K562 (cell line): ENCODE measurements around the gene SEPHS1. TPM values are rescaled to one million over a fixed set of nuclear protein-coding genes. Genes with fewer than 3 reads are reported as not detected.
A peak's percentile ranks its signal among the peaks of the same experiment; 100 is the strongest.

Experiments
- ASH1L ChIP-seq: fragments of 450-650 bp; IDR thresholded peaks from 2 replicates; pipeline ENCODE4 v1.6.1; 2018; ENCODE audit warnings: borderline replicate concordance, mild to moderate bottlenecking, low read depth; ENCODE audit not compliant: partially characterized antibody
- CCNT2 ChIP-seq: IDR thresholded peaks from 2 replicates; pipeline ENCODE4 v1.6.1; 2011; ENCODE audit warnings: borderline replicate concordance, low read depth, mild to moderate bottlenecking, moderate library complexity, mixed read lengths, low read length; ENCODE audit not compliant: insufficient read length; ENCODE audit errors: extremely low read depth
- CHAMP1 ChIP-seq: fragments of 450-650 bp; IDR thresholded peaks from 2 replicates; pipeline ENCODE4 v1.6.1; 2016; ENCODE audit warnings: mild to moderate bottlenecking
- KHSRP ChIP-seq: fragments of 450-650 bp; IDR thresholded peaks from 2 replicates; pipeline ENCODE4 v1.6.1; 2017
- NCOA6 ChIP-seq: fragments of 450-650 bp; IDR thresholded peaks from 2 replicates; pipeline ENCODE4 v1.6.1; 2017; ENCODE audit warnings: mild to moderate bottlenecking
- NR2C1 ChIP-seq, 2 experiments: fragments of 450-650 bp; IDR thresholded peaks; 2 replicates each; pipeline ENCODE4 v1.6.1; 2017; ENCODE audit warnings: mild to moderate bottlenecking in 2 of 2, antibody characterized with exemption in 1 of 2, inconsistent platforms in 1 of 2, missing compliant biosample characterization in 1 of 2, missing genetic modification characterization in 1 of 2
- PRPF4 ChIP-seq: fragments of 200-400 bp; formaldehyde crosslinking; IDR thresholded peaks from one replicate; pipeline ENCODE4 v1.6.1; 2017; ENCODE audit warnings: low read length, low read depth, mild to moderate bottlenecking; ENCODE audit not compliant: insufficient read depth, poor library complexity, severe bottlenecking
- RB1 ChIP-seq: fragments of 450-650 bp; IDR thresholded peaks from 2 replicates; pipeline ENCODE4 v1.6.1; 2017; ENCODE audit warnings: low read depth, mild to moderate bottlenecking
- RHOXF2B ChIP-seq: fragments of 250-450 bp; sonication (Bioruptor Pico); conservative IDR thresholded peaks from 2 replicates; pipeline ENCODE4 v1.5.1; 2021
- U2AF1 ChIP-seq: fragments of 200-400 bp; formaldehyde crosslinking; optimal IDR thresholded peaks from 2 replicates; pipeline ENCODE3; 2017; ENCODE audit warnings: mild to moderate bottlenecking, low read depth, low read length, moderate library complexity
- USF1 ChIP-seq: sonication (generic); formaldehyde crosslinking; IDR thresholded peaks from 2 replicates; pipeline ENCODE4 v1.9.0; 2022; ENCODE audit warnings: mild to moderate bottlenecking, missing genetic modification reagents
- ZNF347 ChIP-seq: fragments of 450-650 bp; formaldehyde crosslinking; IDR thresholded peaks from 2 replicates; pipeline ENCODE4 v1.4.0; 2020; ENCODE audit warnings: low read depth, mild to moderate bottlenecking, moderate library complexity
- ZNF592 ChIP-seq: fragments of 450-650 bp; IDR thresholded peaks from 2 replicates; pipeline ENCODE4 v1.6.1; 2017; ENCODE audit warnings: antibody characterized with exemption, mild to moderate bottlenecking
- polyA plus RNA-seq, 8 experiments: library from polyadenylated mRNA; depleted of rRNA in 4 of 8; stranded (reverse) in 5 of 8; unstranded in 3 of 8; fragments of >200 nt; fragmentation: Nextera tagmentation in 2 of 8; fragmentation: Illumina TruSeq in 1 of 8; extraction: Ambion mirVana in 2 of 8; extraction: Trizol in 1 of 8; gene quantifications; 2 replicates each; pipeline versions ENCODE4 v1.2.1 to v1.2.3, GENCODE V29; 2011 to 2014; ENCODE audit warnings: inconsistent platforms in 1 of 8, missing spikeins in 1 of 8
- total RNA-seq, 7 experiments: library from RNA; depleted of rRNA in 6 of 7; stranded (reverse); fragments of >200 nt in 6 of 7; fragmentation: Illumina TruSeq in 2 of 7; extraction: Trizol in 2 of 7; gene quantifications; 2 replicates each; pipeline versions ENCODE4 v1.2.1 to v1.2.3, GENCODE V29; 2011 to 2021; ENCODE audit warnings: low replicate concordance in 1 of 7
- TF ChIP-seq, protein P1 (sequence below), 2 experiments: fragments of 450-650 bp in 1 of 2; IDR thresholded peaks; 2 replicates each; pipeline ENCODE4 v1.6.1; 2011 to 2017; ENCODE audit warnings: low read depth in 2 of 2, antibody characterized with exemption in 1 of 2, borderline replicate concordance in 1 of 2, low read length in 1 of 2, mild to moderate bottlenecking in 1 of 2, mixed read lengths in 1 of 2; ENCODE audit not compliant: control insufficient read depth in 1 of 2

SEPHS1 gene
- total and polyA plus RNA-seq, 9 of the 15 experiments (the other 6 are each of a cell fraction or from before 2014, with no cell fraction given) = 14.7 to 82.8 (median 41.8) TPM

GRCh38 chr10:13299437-13300287 is 48.4 kb downstream of the SEPHS1 start, which contains the start of gene PHYH (continued):
- TF ChIP-seq ZNF592 = peak; percentile 71
- peak; percentile 88 for TF ChIP-seq USF1 (CRISPR knock-in tag)
- TF ChIP-seq ZNF347 (CRISPR knock-in tag) = no peak
- no peak for TF ChIP-seq CHAMP1
- TF ChIP-seq CCNT2 = peak; percentile 71
- TF ChIP-seq RHOXF2B (CRISPR knock-in tag) = no peak
- peak; percentile 74 for TF ChIP-seq U2AF1
- TF ChIP-seq, protein P1, sequence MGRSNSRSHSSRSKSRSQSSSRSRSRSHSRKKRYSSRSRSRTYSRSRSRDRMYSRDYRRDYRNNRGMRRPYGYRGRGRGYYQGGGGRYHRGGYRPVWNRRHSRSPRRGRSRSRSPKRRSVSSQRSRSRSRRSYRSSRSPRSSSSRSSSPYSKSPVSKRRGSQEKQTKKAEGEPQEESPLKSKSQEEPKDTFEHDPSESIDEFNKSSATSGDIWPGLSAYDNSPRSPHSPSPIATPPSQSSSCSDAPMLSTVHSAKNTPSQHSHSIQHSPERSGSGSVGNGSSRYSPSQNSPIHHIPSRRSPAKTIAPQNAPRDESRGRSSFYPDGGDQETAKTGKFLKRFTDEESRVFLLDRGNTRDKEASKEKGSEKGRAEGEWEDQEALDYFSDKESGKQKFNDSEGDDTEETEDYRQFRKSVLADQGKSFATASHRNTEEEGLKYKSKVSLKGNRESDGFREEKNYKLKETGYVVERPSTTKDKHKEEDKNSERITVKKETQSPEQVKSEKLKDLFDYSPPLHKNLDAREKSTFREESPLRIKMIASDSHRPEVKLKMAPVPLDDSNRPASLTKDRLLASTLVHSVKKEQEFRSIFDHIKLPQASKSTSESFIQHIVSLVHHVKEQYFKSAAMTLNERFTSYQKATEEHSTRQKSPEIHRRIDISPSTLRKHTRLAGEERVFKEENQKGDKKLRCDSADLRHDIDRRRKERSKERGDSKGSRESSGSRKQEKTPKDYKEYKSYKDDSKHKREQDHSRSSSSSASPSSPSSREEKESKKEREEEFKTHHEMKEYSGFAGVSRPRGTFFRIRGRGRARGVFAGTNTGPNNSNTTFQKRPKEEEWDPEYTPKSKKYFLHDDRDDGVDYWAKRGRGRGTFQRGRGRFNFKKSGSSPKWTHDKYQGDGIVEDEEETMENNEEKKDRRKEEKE (IDR thresholded peaks at IDR 0.05; ENCODE audit: borderline replicate concordance in 1 of 2, control insufficient read depth in 1 of 2, low read depth in 2 of 2, low read length in 1 of 2) = no peak
- no peak for TF ChIP-seq NR2C1 (IDR thresholded peaks at IDR 0.05)
- TF ChIP-seq NR2C1 (tag; IDR thresholded peaks at IDR 0.05) = peak; percentile 64
- TF ChIP-seq KHSRP = no peak
- TF ChIP-seq PRPF4 = no peak
- TF ChIP-seq NCOA6 = 0 out of 2 replicates have a peak, but pooled peaks have one; percentile 51
- no peak for TF ChIP-seq ASH1L
- TF ChIP-seq RB1 = 0 out of 2 replicates have a peak, but pooled peaks have one; percentile 34
